ENCODE data around the gene CDKN2B.

The CDKN2B gene

DNA sequence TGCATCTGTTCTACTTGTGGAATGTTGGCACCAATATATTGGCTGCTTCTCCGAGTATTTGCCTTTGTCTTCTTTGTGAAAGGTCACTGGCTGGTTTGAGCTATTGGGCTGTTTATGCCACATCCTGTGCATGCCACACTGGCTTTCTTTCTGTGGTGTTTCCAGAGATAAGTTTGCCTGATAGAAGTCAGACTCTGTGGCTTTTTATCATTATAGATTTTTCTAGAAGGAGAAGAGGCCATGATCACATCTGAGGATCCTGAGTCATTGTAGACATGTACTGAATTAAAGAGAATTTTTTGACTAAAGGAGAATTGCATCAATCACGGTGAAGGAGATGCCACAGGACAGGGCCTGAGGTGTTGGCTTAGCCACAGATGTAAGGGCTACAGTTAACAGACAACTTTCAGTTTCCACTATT is 26.5 kb upstream of the CDKN2B start:
- TF ChIP-seq CTCF (IDR thresholded peaks at IDR 0.05; ENCODE audit: borderline replicate concordance, insufficient read depth, low read depth, low read length), result no peak
- H3K4me3 ChIP-seq (ENCODE audit: low read depth, low read length), result no peak overlapping the region

- no peak overlapping the region for H3K4me3 ChIP-seq (ENCODE audit: low read depth, low read length)
- no peak for TF ChIP-seq CTCF (IDR thresholded peaks at IDR 0.05; ENCODE audit: borderline replicate concordance, insufficient read depth, low read depth, low read length)
These were observed 24.0 kb upstream of the CDKN2B start for GRCh38 chr9:22033012-22033630.

DNA sequence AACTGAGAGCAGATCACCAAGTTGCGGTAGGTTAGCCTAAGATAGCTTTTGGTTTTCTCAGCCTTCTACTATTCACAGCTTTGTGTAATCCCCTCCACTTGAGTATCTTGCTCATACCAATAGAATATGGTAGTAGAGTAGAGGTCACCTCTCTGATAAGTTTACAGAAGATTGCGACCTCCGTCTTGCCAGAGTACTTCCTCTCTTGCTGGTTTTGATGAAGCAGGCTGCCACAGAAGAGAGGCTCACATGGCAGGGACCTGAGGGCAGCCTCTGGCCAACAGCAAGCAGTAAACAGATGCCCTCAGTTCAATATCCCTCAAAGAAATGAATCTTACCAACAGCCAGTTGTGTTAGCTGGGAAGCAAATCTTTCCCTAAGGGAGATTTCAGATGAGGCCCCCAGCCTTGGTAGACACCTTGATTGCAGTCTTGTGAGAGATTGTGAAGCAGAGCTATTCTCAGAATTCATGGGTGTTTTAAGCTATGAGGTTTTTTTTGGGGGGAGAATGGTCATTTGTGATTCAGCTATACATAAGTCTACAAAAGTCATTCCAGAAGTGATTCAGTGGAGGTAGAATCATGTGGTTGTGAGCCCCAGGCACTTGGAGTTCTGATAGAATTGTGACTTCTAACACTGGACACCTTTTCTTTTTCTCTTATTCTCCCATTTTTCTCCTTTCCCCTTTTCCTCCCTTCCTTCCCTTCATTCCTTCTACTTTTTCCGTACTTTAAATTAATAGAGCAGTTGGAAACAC is 22.7 kb upstream of the CDKN2B start:
- H3K4me3 ChIP-seq (ENCODE audit: low read depth, low read length), result no peak overlapping the region
- TF ChIP-seq CTCF (IDR thresholded peaks at IDR 0.05; ENCODE audit: borderline replicate concordance, insufficient read depth, low read depth, low read length), result no peak

- H3K4me3 ChIP-seq (ENCODE audit: low read depth, low read length), result no peak overlapping the region
- TF ChIP-seq CTCF (IDR thresholded peaks at IDR 0.05; ENCODE audit: borderline replicate concordance, insufficient read depth, low read depth, low read length), result no peak
These were observed 21.0 kb upstream of the CDKN2B start for GRCh38 chr9:22030101-22030598.

- H3K4me3 ChIP-seq (ENCODE audit: low read depth, low read length), result no peak overlapping the region
- no peak for TF ChIP-seq CTCF (IDR thresholded peaks at IDR 0.05; ENCODE audit: borderline replicate concordance, insufficient read depth, low read depth, low read length)
These were observed 20.1 kb upstream of the CDKN2B start for GRCh38 chr9:22029231-22029630.

- TF ChIP-seq CTCF (IDR thresholded peaks at IDR 0.05; ENCODE audit: borderline replicate concordance, insufficient read depth, low read depth, low read length), result no peak
- no peak overlapping the region for H3K4me3 ChIP-seq (ENCODE audit: low read depth, low read length)
These were observed 19.3 kb upstream of the CDKN2B start for GRCh38 chr9:22028394-22028793.

DNA sequence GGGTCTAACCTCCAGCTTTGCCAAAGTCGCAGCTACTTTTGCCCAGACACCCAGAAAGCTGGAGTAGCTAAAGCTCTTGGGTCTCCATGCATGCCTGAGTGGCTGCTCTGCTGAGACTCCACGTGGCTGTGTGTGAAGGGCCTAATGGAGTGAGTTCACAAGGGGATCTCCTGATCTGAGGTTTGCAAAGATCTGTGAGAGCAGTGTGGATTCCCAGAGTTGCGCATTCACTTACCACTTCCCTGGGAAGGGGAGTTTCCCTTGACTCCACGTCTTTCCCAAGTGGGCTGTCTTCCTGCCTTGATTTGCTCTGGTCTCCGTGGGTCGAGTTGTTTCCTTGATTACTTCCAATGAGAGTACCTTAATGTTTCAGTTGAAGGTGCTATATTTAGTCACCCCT is 17.6 kb upstream of the CDKN2B start:
- no peak for TF ChIP-seq CTCF (IDR thresholded peaks at IDR 0.05; ENCODE audit: borderline replicate concordance, insufficient read depth, low read depth, low read length)
- no peak overlapping the region for H3K4me3 ChIP-seq (ENCODE audit: low read depth, low read length)
